ENCODE data around the gene ZNF474. TPM values are rescaled to one million over a fixed set of nuclear protein-coding genes. Genes with fewer than 3 reads are reported as not detected.

Gene ZNF474
- total RNA-seq, 1 experiment from 2014 or later = 0.56 TPM

- BruUV-seq (replicated peaks) = no TSS peak
- Mint-ChIP-seq H3K4me1 (ENCODE audit: insufficient read depth, unreplicated experiment) (peaks cover 14% of the 10 kb centered on the region), H3K36me3 (ENCODE audit: insufficient read depth, unreplicated experiment) (peaks cover 6% of the 10 kb centered on the region), H3K4me3 (ENCODE audit: unreplicated experiment) (no peak overlapping the region), H3K27me3 (ENCODE audit: insufficient read depth, unreplicated experiment) (no peaks in the 10 kb centered on the region), H3K27ac (ENCODE audit: low read depth, unreplicated experiment) (no peak overlapping the region), H3K9me3 (ENCODE audit: unreplicated experiment) (no peaks in the 10 kb centered on the region)
- ChIA-PET POLR2A (interaction anchor here (0.8 to 1.3 kb wide), 3 partner anchors 15 to 133 kb away, joined by 3 to 4 read pairs (median 3); partner anchors contain the start of gene SRFBP1), CTCF (interaction anchor here (0.9 to 10.0 kb wide), 12 partner anchors 11 to 145 kb away, joined by 3 to 237 read pairs (median 6); a partner anchor contains a TSS)
- no peak for DNase-seq (ENCODE audit: unreplicated experiment)
- intact Hi-C loops (cut with micrococcal nuclease) = no loop called here
- TF ChIP-seq CTCF (IDR thresholded peaks at IDR 0.05; ENCODE audit: unreplicated experiment) = no peak
These were observed 34.2 kb upstream of the ZNF474 start for GRCh38 chr5:122095158-122095557.

GRCh38 chr5:122097391-122097790 is 32.0 kb upstream of the ZNF474 start:
- intact Hi-C loops (cut with micrococcal nuclease) = no loop called here
- H3K27me3 Mint-ChIP-seq (ENCODE audit: insufficient read depth, unreplicated experiment) = no peaks in the 10 kb centered on the region
- H3K4me3 Mint-ChIP-seq (ENCODE audit: unreplicated experiment) = no peak overlapping the region
- DNase-seq (ENCODE audit: unreplicated experiment) = no peak
- peaks cover 13% of the 10 kb centered on the region for H3K4me1 Mint-ChIP-seq (ENCODE audit: insufficient read depth, unreplicated experiment)
- ChIA-PET POLR2A (interaction anchor here (0.7 to 2.6 kb wide), 9 partner anchors 11 to 135 kb away, joined by 3 to 5 read pairs (median 3); partner anchors contain the start of genes LOX and SRFBP1), CTCF (interaction anchor here (0.6 to 10.0 kb wide), 14 partner anchors 11 to 289 kb away, joined by 3 to 237 read pairs (median 4); partner anchors contain the start of gene LOX)
- no peak for TF ChIP-seq CTCF (IDR thresholded peaks at IDR 0.05; ENCODE audit: unreplicated experiment)
- no TSS peak for BruUV-seq (replicated peaks)
- no peaks in the 10 kb centered on the region for H3K36me3 Mint-ChIP-seq (ENCODE audit: insufficient read depth, unreplicated experiment)
- no peaks in the 10 kb centered on the region for H3K9me3 Mint-ChIP-seq (ENCODE audit: unreplicated experiment)
- no peak overlapping the region for H3K27ac Mint-ChIP-seq (ENCODE audit: low read depth, unreplicated experiment)

- TF ChIP-seq CTCF (IDR thresholded peaks at IDR 0.05; ENCODE audit: unreplicated experiment) = no peak
- Mint-ChIP-seq H3K9me3 (ENCODE audit: unreplicated experiment) (no peaks in the 10 kb centered on the region), H3K27ac (ENCODE audit: low read depth, unreplicated experiment) (peak overlapping the region; percentile 41), H3K27me3 (ENCODE audit: insufficient read depth, unreplicated experiment) (no peaks in the 10 kb centered on the region), H3K4me1 (ENCODE audit: insufficient read depth, unreplicated experiment) (peaks cover 19% of the 10 kb centered on the region), H3K4me3 (ENCODE audit: unreplicated experiment) (no peak overlapping the region), H3K36me3 (ENCODE audit: insufficient read depth, unreplicated experiment) (no peaks in the 10 kb centered on the region)
- ChIA-PET POLR2A (interaction anchor here (0.6 to 1.6 kb wide), 11 partner anchors 11 to 136 kb away, joined by 3 to 15 read pairs (median 3); partner anchors contain the start of genes LOX and SRFBP1), CTCF (interaction anchor here (0.6 to 1.6 kb wide), 18 partner anchors 8 to 1333 kb away, joined by 3 to 17 read pairs (median 4); no protein-coding TSS in a partner anchor)
- intact Hi-C loops (cut with micrococcal nuclease) = no loop called here
- no TSS peak for BruUV-seq (replicated peaks)
- DNase-seq (ENCODE audit: unreplicated experiment) = peak; percentile 81
These were observed 30.1 kb upstream of the ZNF474 start for GRCh38 chr5:122099060-122099790.

GRCh38 chr5:122101636-122102285 is 27.6 kb upstream of the ZNF474 start:
- no peak overlapping the region for H3K4me3 Mint-ChIP-seq (ENCODE audit: unreplicated experiment)
- CTCF ChIA-PET = interaction anchor here (0.5 to 6.5 kb wide), 43 partner anchors 10 to 1697 kb away, joined by 3 to 129 read pairs (median 5); partner anchors contain the start of genes LOX and SRFBP1
- POLR2A ChIA-PET = interaction anchor here (0.6 to 4.0 kb wide), 14 partner anchors 8 to 139 kb away, joined by 3 to 32 read pairs (median 4); partner anchors contain the start of genes LOX and SRFBP1
- no peaks in the 10 kb centered on the region for H3K27me3 Mint-ChIP-seq (ENCODE audit: insufficient read depth, unreplicated experiment)
- peak; percentile 67 for TF ChIP-seq CTCF (IDR thresholded peaks at IDR 0.05; ENCODE audit: unreplicated experiment)
- peak overlapping the region; percentile 35 for H3K27ac Mint-ChIP-seq (ENCODE audit: low read depth, unreplicated experiment)
- no peaks in the 10 kb centered on the region for H3K36me3 Mint-ChIP-seq (ENCODE audit: insufficient read depth, unreplicated experiment)
- DNase-seq (ENCODE audit: unreplicated experiment) = peak; percentile 76
- peaks cover 19% of the 10 kb centered on the region for H3K4me1 Mint-ChIP-seq (ENCODE audit: insufficient read depth, unreplicated experiment)
- no TSS peak for BruUV-seq (replicated peaks)
- no peaks in the 10 kb centered on the region for H3K9me3 Mint-ChIP-seq (ENCODE audit: unreplicated experiment)
- intact Hi-C loops (cut with micrococcal nuclease) = loop anchor here (1.0 to 2.0 kb wide), 3 partner anchors 55 to 1285 kb away; no protein-coding TSS in a partner anchor
